Keratinocyte (primary cell): Measurements from ENCODE around the gene KRTAP5-2. TPM values are rescaled to one million over a fixed set of nuclear protein-coding genes. Genes with fewer than 3 reads are reported as not detected.
"Not testable (repeated sequence)": the region's sequence is repeated elsewhere in the genome, so short reads cannot be mapped to it uniquely, and the experiment has no call there.

Experiments
- DNase-seq: peaks from one replicate; pipeline ENCODE4 v3.0.0-alpha.2; 2011; ENCODE audit warnings: low read depth, missing footprints, low spot score
- FAIRE-seq: peaks from 2 replicates; lab custom pipeline; 2011; peaks lifted over from hg19 to GRCh38; lab: Jason Lieb, UNC
- H2AFZ ChIP-seq: 2 replicates; pipeline ENCODE4 v1.6.0; 2012; ENCODE audit warnings: low read length, control low read depth, inconsistent platforms; ENCODE audit not compliant: control insufficient read depth
- H3K27ac ChIP-seq: 2 replicates; pipeline ENCODE4 v1.5.1; 2011; ENCODE audit warnings: low read length; ENCODE audit not compliant: control insufficient read depth, insufficient read depth
- H3K27me3 ChIP-seq: 3 replicates; pipeline ENCODE4 v1.6.0; 2011; ENCODE audit warnings: low read length; ENCODE audit not compliant: control insufficient read depth, insufficient read depth; ENCODE audit errors: extremely low read depth
- H3K36me3 ChIP-seq, 2 experiments: 2 replicates in 1 of 2; 3 replicates in 1 of 2; pipeline ENCODE4 v1.5.1; 2011; ENCODE audit warnings: low read length in 2 of 2, mild to moderate bottlenecking in 1 of 2; ENCODE audit not compliant: control insufficient read depth in 2 of 2, insufficient read depth in 2 of 2; ENCODE audit errors: extremely low read depth in 1 of 2
- H3K4me1 ChIP-seq: 3 replicates; pipeline ENCODE4 v1.5.1; 2011; ENCODE audit warnings: low read length; ENCODE audit not compliant: control insufficient read depth, insufficient read depth; ENCODE audit errors: extremely low read depth
- H3K4me2 ChIP-seq: 3 replicates; pipeline ENCODE4 v1.6.0; 2011; ENCODE audit warnings: low read depth, low read length; ENCODE audit not compliant: control insufficient read depth, insufficient read depth; ENCODE audit errors: extremely low read depth
- H3K4me3 ChIP-seq, 3 experiments: fragments of 200-600 bp in 1 of 3; sonication (generic) in 1 of 3; 2 replicates in 2 of 3; 3 replicates in 1 of 3; pipeline ENCODE4 v1.5.1; 2011 to 2016; ENCODE audit warnings: low read length in 3 of 3, mild to moderate bottlenecking in 3 of 3, control low read depth in 2 of 3, inconsistent platforms in 1 of 3, low read depth in 1 of 3, mixed read lengths in 1 of 3, mixed run types in 1 of 3, moderate library complexity in 1 of 3; ENCODE audit not compliant: control insufficient read depth in 2 of 3, insufficient read depth in 2 of 3; ENCODE audit errors: extremely low read depth in 1 of 3
- H3K79me2 ChIP-seq: 2 replicates; pipeline ENCODE4 v1.6.0; 2012; ENCODE audit warnings: low read length; ENCODE audit not compliant: control insufficient read depth, insufficient read depth
- H3K9ac ChIP-seq: 3 replicates; pipeline ENCODE4 v1.6.0; 2011; ENCODE audit warnings: low read length; ENCODE audit not compliant: control insufficient read depth, insufficient read depth; ENCODE audit errors: extremely low read depth
- H3K9me1 ChIP-seq: 3 replicates; pipeline ENCODE4 v1.6.0; 2011; ENCODE audit warnings: low read length; ENCODE audit not compliant: control insufficient read depth, insufficient read depth; ENCODE audit errors: extremely low read depth
- H3K9me3 ChIP-seq: 2 replicates; pipeline ENCODE4 v1.5.1; 2012; ENCODE audit warnings: low read depth, low read length; ENCODE audit not compliant: control insufficient read depth
- H4K20me1 ChIP-seq: 3 replicates; pipeline ENCODE4 v1.6.0; 2011; ENCODE audit warnings: low read length; ENCODE audit not compliant: control insufficient read depth, insufficient read depth; ENCODE audit errors: extremely low read depth
- EZH2 ChIP-seq: IDR thresholded peaks from one replicate; pipeline ENCODE4 v1.6.1; 2012; ENCODE audit warnings: inconsistent platforms, mild to moderate bottlenecking, low read length, moderate library complexity
- dilution Hi-C: fragments of 300-500 bp; cut with MboI; formaldehyde crosslinking; loops from one replicate; pipeline ENCODE4 v1.7.0; 2020; ENCODE audit warnings: low sequenced_read_pairs; ENCODE audit not compliant: extremely low pct_ligation_motif_present
- polyA minus RNA-seq, 3 experiments: library from RNA; depleted of rRNA, polyadenylated mRNA; stranded (reverse); fragments of >200 nt; gene quantifications; 1 replicate in 1 of 3; 2 replicates in 1 of 3; 3 replicates in 1 of 3; pipeline ENCODE4 v1.2.3, GENCODE V29; 2011
- polyA plus RNA-seq, 5 experiments: library from polyadenylated mRNA; depleted of rRNA in 3 of 5; stranded (reverse) in 3 of 5; stranded (forward) in 1 of 5; unstranded in 1 of 5; fragments of >200 nt; gene quantifications; 1 replicate in 1 of 5; 2 replicates in 3 of 5; 3 replicates in 1 of 5; pipeline versions ENCODE4 v1.2.1 to v1.2.3, GENCODE V29; 2011 to 2012; ENCODE audit warnings: missing spikeins in 2 of 5, low read depth in 1 of 5, low replicate concordance in 1 of 5
- TF ChIP-seq, protein P1 (sequence below), 3 experiments: IDR thresholded peaks in 1 of 3; conservative IDR thresholded peaks in 1 of 3; optimal IDR thresholded peaks in 1 of 3; 2 replicates in 2 of 3; 3 replicates in 1 of 3; pipeline versions ENCODE3 to v1.5.1; 2011; ENCODE audit warnings: low read length in 3 of 3, mild to moderate bottlenecking in 3 of 3, moderate library complexity in 2 of 3, control low read depth in 1 of 3, inconsistent platforms in 1 of 3; ENCODE audit not compliant: insufficient read depth in 2 of 3; ENCODE audit errors: extremely low read depth in 1 of 3

Gene KRTAP5-2, protein sequence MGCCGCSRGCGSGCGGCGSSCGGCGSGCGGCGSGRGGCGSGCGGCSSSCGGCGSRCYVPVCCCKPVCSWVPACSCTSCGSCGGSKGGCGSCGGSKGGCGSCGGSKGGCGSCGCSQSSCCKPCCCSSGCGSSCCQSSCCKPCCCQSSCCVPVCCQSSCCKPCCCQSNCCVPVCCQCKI
- not detected in 3 replicates for polyA plus RNA-seq
- not detected for polyA plus RNA-seq (2011; ENCODE audit: low read depth)
- polyA plus RNA-seq (2011; cell fraction: cytosol; rRNA removed), result not detected in 2 replicates
- polyA plus RNA-seq (2011; cell fraction: nucleus; rRNA removed), result not detected in 2 replicates
- not detected in 2 replicates for polyA plus RNA-seq (2012; ENCODE audit: low replicate concordance)
- polyA minus RNA-seq, result not detected in 3 replicates
- not detected for polyA minus RNA-seq (2011; cell fraction: cytosol; rRNA and poly(A)+ RNA removed)
- not detected in 2 replicates for polyA minus RNA-seq (2011; cell fraction: nucleus; rRNA and poly(A)+ RNA removed)

DNA sequence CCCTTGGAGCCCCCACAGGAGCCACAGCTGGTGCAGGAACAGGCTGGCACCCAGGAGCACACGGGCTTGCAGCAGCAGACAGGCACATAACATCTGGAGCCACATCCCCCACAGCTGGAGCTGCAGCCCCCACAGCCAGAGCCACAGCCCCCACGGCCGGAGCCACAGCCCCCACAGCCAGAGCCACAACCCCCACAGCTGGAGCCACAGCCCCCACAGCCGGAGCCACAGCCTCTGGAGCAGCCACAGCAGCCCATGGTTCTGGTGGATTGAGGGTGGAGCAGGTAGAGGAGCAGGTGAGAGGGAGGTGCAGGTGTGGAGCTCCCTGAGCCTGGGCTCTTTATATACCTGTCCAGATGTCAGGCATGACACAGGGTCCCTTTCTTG, at the start of gene KRTAP5-2:
Gene KRTAP5-2, minus strand, starts transcription at position 301 of the 387 bp plus-strand sequence. Its CDS starts 44 bp downstream, at position 257.
- Histone ChIP-seq H3K27ac (no peak within 1 kb of the TSS), H3K4me3 (no peak within 1 kb of the TSS), H4K20me1 (no peaks in the 10 kb centered on the region), H3K27me3 (peaks cover 5% of the 10 kb centered on the region), H3K36me3 (no peaks in the 10 kb centered on the region), H2AFZ (no peak within 1 kb of the TSS), H3K9ac (no peak within 1 kb of the TSS), H3K9me1 (no peaks in the 10 kb centered on the region), H3K9me3 (no peaks in the 10 kb centered on the region), H3K4me1 (no peaks in the 10 kb centered on the region), H3K79me2 (no peaks in the 10 kb centered on the region), H3K4me2 (no peak within 1 kb of the TSS)
- dilution Hi-C loops, result no loop called here
- FAIRE-seq, result no peak
- DNase-seq, result no peak
- no peak for TF ChIP-seq EZH2
- TF ChIP-seq, protein P1, sequence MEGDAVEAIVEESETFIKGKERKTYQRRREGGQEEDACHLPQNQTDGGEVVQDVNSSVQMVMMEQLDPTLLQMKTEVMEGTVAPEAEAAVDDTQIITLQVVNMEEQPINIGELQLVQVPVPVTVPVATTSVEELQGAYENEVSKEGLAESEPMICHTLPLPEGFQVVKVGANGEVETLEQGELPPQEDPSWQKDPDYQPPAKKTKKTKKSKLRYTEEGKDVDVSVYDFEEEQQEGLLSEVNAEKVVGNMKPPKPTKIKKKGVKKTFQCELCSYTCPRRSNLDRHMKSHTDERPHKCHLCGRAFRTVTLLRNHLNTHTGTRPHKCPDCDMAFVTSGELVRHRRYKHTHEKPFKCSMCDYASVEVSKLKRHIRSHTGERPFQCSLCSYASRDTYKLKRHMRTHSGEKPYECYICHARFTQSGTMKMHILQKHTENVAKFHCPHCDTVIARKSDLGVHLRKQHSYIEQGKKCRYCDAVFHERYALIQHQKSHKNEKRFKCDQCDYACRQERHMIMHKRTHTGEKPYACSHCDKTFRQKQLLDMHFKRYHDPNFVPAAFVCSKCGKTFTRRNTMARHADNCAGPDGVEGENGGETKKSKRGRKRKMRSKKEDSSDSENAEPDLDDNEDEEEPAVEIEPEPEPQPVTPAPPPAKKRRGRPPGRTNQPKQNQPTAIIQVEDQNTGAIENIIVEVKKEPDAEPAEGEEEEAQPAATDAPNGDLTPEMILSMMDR (optimal IDR thresholded peaks at IDR 0.05 in 1 of 3, IDR thresholded peaks at IDR 0.05 in 1 of 3, conservative IDR thresholded peaks at IDR 0.05 in 1 of 3; ENCODE audit: extremely low read depth in 1 of 3, insufficient read depth in 2 of 3, low read length in 3 of 3), result no peak

GRCh38 chr11:1646540-1646939, 48.4 kb upstream of the KRTAP5-2 start:
- H2AFZ ChIP-seq, H3K79me2 ChIP-seq, H3K4me3 ChIP-seq, H3K9me1 ChIP-seq, H3K9ac ChIP-seq, H4K20me1 ChIP-seq, H3K9me3 ChIP-seq, dilution Hi-C loops, H3K36me3 ChIP-seq, FAIRE-seq, DNase-seq, H3K27me3 ChIP-seq, H3K27ac ChIP-seq, H3K4me2 ChIP-seq: not testable (repeated sequence)
- peaks cover 12% of the 10 kb centered on the region for H3K4me1 ChIP-seq
